ENCODE data around the gene SRPX2. TPM values are rescaled to one million over a fixed set of nuclear protein-coding genes. Genes with fewer than 3 reads are reported as not detected.

Gene SRPX2
- total and polyA plus RNA-seq, 2 of the 13 experiments (the other 11 are each of a cell fraction or from before 2014, with no cell fraction given): 1.5 to 6.7 TPM

DNA sequence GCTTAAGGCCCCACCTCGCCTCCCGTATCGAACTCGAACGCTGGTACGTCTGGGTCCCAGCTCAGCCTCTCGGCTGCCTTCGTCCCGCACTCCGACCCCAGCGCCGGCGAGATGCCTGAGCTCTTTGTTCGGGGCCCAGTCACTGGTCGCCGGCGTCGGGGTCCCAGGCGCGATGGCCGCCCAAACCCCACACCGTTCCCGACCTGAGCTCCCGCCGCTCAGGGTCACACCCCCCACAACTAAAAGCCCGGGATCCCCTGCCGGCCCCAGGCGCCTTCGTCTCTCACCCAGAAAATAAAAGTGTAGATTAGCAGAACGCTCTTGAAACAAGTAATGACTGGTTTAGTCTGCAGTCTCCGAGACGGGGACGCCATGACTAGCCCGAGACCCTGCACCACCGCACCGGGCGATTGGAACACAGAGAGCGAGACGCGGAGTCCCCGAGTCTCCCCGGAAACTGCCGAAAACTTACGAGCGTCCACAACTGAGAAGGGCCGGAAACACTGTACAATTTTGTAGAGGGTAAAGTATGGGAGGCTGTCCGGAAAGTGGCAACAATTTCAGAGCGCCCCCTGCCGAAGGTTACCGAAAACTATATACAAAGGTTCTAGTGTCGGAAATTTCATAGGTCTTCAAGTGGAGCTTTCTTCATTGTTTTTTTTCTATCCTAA, 7.5 kb upstream of the SRPX2 start, which contains the start of gene TSPAN6:
TSPAN6 (minus strand) TSS at position 486 of the 671 bp plus-strand sequence; CDS start at position 374, 112 bp downstream.
- peak within 1 kb of the TSS; percentile 92 for H3K27ac ChIP-seq (ENCODE audit: extremely low read length, insufficient read depth, low read length)
- in situ Hi-C loops (cut with HindIII; ENCODE audit: extremely low pct_ligation_motif_present, low pct_unique_long_range_greater_than_20kb): no loop called here
- ChIA-PET POLR2A (interaction anchor here (1.4 to 2.5 kb wide), 3 partner anchors 11 to 22 kb away, joined by 5 to 67 read pairs (median 11); no protein-coding TSS in a partner anchor), CTCF (ENCODE audit: low intra/inter-chr PET ratio, low total read pairs) (no interaction called here)
- FAIRE-seq (peak; percentile 100), DNase-seq (ENCODE audit: low spot score) (peak; percentile 86), ATAC-seq (peak; percentile 99)
- peak within 1 kb of the TSS; percentile 84 for H3K9ac ChIP-seq (ENCODE audit: insufficient read depth, low read depth, low read length)
- no peaks in the 10 kb centered on the region for H3K9me3 ChIP-seq (ENCODE audit: low read length)
- H3K27me3 ChIP-seq (ENCODE audit: control insufficient read depth in 1 of 2, insufficient read depth in 2 of 2, low read length in 2 of 2): no peaks in the 10 kb centered on the region; a peak in 1 of 5 replicates
- H3K36me3 ChIP-seq (replicated peaks in 1 of 2; ENCODE audit: control insufficient read depth in 1 of 2, insufficient read depth in 2 of 2, low read length in 2 of 2): peaks cover 0 to 1% of the 10 kb centered on the region in 2 experiments; a peak in 2 of 5 replicates
- no peaks in the 10 kb centered on the region for H4K20me1 ChIP-seq (ENCODE audit: insufficient read depth, low read length)
- 0% methylated on average over 2 of the region's 51 CpGs for WGBS (ENCODE audit: low lambda C conversion rate)
- H3K4me3 ChIP-seq (replicated peaks in 1 of 3; ENCODE audit: insufficient read depth in 1 of 3, low read depth in 2 of 3, low read length in 3 of 3): peak within 1 kb of the TSS; percentile 66 to 77 (median 73)
- intact Hi-C loops (cut with micrococcal nuclease; ENCODE audit: unreplicated experiment): loop anchor here (1.0 kb wide), 2 partner anchors 13 to 124 kb away; no protein-coding TSS in a partner anchor
- peaks cover 12% of the 10 kb centered on the region for H3K79me2 ChIP-seq (ENCODE audit: insufficient read depth, low read length)
- BruUV-seq (replicated peaks): TSS peak; percentile 70
- peaks cover 30% of the 10 kb centered on the region; the same call in 1 of the 2 replicates for H3K4me1 ChIP-seq (ENCODE audit: insufficient read depth, low read length)
- peak within 1 kb of the TSS; percentile 64 for H3K4me2 ChIP-seq (ENCODE audit: low read depth, low read length)
- no peak within 1 kb of the TSS for H2AFZ ChIP-seq (ENCODE audit: low read length)
- TF ChIP-seq ZNF557 (CRISPR knock-in tag; IDR thresholded peaks at IDR 0.05) (no peak), SMC3 (IDR thresholded peaks at IDR 0.05; ENCODE audit: low read length) (no peak), ZNF615 (CRISPR knock-in tag; IDR thresholded peaks at IDR 0.05; ENCODE audit: borderline replicate concordance) (no peak), ZFP36 (IDR thresholded peaks at IDR 0.05; ENCODE audit: borderline replicate concordance, low read depth, low read length, partially characterized antibody) (no peak), SP140L (CRISPR knock-in tag; IDR thresholded peaks at IDR 0.05; ENCODE audit: borderline replicate concordance) (no peak), RXRB (CRISPR knock-in tag; IDR thresholded peaks at IDR 0.05; ENCODE audit: borderline replicate concordance) (no peak), HIVEP1 (CRISPR knock-in tag; IDR thresholded peaks at IDR 0.05) (no peak), NFE2L1 (CRISPR knock-in tag; IDR thresholded peaks at IDR 0.05; ENCODE audit: borderline replicate concordance) (no peak), FOXA1 (IDR thresholded peaks at IDR 0.05) (no peak), FOXA1 (CRISPR knock-in tag; IDR thresholded peaks at IDR 0.05) (no peak), MZF1 (CRISPR knock-in tag; IDR thresholded peaks at IDR 0.05; ENCODE audit: borderline replicate concordance) (no peak), NONO (IDR thresholded peaks at IDR 0.05) (no peak), NONO (CRISPR knock-in tag; conservative IDR thresholded peaks at IDR 0.05) (0 out of 2 replicates have a peak, but pooled peaks have one; percentile 19), ZSCAN9 (CRISPR knock-in tag; IDR thresholded peaks at IDR 0.05; ENCODE audit: borderline replicate concordance) (no peak), ZNF33A (CRISPR knock-in tag; IDR thresholded peaks at IDR 0.05; ENCODE audit: borderline replicate concordance) (no peak), CHD4 (IDR thresholded peaks at IDR 0.05; ENCODE audit: borderline replicate concordance, low read length) (no peak)
- TF ChIP-seq, protein P1, sequence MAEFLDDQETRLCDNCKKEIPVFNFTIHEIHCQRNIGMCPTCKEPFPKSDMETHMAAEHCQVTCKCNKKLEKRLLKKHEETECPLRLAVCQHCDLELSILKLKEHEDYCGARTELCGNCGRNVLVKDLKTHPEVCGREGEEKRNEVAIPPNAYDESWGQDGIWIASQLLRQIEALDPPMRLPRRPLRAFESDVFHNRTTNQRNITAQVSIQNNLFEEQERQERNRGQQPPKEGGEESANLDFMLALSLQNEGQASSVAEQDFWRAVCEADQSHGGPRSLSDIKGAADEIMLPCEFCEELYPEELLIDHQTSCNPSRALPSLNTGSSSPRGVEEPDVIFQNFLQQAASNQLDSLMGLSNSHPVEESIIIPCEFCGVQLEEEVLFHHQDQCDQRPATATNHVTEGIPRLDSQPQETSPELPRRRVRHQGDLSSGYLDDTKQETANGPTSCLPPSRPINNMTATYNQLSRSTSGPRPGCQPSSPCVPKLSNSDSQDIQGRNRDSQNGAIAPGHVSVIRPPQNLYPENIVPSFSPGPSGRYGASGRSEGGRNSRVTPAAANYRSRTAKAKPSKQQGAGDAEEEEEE (CRISPR knock-in tag; IDR thresholded peaks at IDR 0.05; ENCODE audit: borderline replicate concordance): no peak
- TF ChIP-seq, protein P2, sequence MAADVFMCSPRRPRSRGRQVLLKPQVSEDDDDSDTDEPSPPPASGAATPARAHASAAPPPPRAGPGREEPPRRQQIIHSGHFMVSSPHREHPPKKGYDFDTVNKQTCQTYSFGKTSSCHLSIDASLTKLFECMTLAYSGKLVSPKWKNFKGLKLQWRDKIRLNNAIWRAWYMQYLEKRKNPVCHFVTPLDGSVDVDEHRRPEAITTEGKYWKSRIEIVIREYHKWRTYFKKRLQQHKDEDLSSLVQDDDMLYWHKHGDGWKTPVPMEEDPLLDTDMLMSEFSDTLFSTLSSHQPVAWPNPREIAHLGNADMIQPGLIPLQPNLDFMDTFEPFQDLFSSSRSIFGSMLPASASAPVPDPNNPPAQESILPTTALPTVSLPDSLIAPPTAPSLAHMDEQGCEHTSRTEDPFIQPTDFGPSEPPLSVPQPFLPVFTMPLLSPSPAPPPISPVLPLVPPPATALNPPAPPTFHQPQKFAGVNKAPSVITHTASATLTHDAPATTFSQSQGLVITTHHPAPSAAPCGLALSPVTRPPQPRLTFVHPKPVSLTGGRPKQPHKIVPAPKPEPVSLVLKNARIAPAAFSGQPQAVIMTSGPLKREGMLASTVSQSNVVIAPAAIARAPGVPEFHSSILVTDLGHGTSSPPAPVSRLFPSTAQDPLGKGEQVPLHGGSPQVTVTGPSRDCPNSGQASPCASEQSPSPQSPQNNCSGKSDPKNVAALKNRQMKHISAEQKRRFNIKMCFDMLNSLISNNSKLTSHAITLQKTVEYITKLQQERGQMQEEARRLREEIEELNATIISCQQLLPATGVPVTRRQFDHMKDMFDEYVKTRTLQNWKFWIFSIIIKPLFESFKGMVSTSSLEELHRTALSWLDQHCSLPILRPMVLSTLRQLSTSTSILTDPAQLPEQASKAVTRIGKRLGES (CRISPR knock-in tag; IDR thresholded peaks at IDR 0.05; ENCODE audit: borderline replicate concordance): no peak
- TF ChIP-seq, protein P3, sequence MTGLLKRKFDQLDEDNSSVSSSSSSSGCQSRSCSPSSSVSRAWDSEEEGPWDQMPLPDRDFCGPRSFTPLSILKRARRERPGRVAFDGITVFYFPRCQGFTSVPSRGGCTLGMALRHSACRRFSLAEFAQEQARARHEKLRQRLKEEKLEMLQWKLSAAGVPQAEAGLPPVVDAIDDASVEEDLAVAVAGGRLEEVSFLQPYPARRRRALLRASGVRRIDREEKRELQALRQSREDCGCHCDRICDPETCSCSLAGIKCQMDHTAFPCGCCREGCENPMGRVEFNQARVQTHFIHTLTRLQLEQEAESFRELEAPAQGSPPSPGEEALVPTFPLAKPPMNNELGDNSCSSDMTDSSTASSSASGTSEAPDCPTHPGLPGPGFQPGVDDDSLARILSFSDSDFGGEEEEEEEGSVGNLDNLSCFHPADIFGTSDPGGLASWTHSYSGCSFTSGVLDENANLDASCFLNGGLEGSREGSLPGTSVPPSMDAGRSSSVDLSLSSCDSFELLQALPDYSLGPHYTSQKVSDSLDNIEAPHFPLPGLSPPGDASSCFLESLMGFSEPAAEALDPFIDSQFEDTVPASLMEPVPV (CRISPR knock-in tag; IDR thresholded peaks at IDR 0.05): no peak
